GM21423 (cell line): ENCODE measurements around the gene ANKRD13B.
A peak's percentile ranks its signal among the peaks of the same experiment; 100 is the strongest.

Source experiments
- ATAC-seq: cut with Tn5 transposase; IDR thresholded peaks from one replicate; pipeline ENCODE4 v1.9.1; 2021; ENCODE audit warnings: mild to moderate bottlenecking, moderate library complexity; ENCODE audit not compliant: unreplicated experiment

ANKRD13B gene

GRCh38 chr17:29568331-29569244, 24.3 kb upstream of the ANKRD13B start, which contains the start of gene TP53I13:
Gene TP53I13, plus strand, starts transcription at chr17:29568701. Its CDS starts 58 bp downstream, at chr17:29568759.
- ATAC-seq = peak; percentile 33

GRCh38 chr17:29569245-29569950, 23.5 kb upstream of the ANKRD13B start:
- no peak for ATAC-seq

DNA sequence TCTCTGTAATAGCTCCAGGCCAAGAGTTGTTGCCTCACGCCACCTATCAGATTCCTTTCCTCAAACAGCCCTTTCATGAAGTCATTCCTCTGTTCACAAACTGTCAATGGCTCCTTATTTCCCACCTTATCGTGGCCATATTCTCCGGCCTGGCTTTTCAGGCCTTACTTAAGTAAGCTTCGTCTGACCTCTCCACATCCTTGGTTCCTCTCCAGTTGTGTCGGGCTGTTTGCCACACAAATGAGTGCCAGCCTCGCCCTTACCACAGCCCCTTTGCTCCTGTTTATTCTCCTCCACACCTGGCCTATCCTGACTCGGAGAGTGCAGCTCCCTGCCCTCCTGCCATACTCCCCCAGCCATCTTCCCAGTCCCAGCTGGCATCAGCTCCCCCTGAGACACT, 22.4 kb upstream of the ANKRD13B start:
- no peak for ATAC-seq

- no peak for ATAC-seq
Measured at GRCh38 chr17:29571486-29571882, 21.4 kb upstream of the ANKRD13B start.

DNA sequence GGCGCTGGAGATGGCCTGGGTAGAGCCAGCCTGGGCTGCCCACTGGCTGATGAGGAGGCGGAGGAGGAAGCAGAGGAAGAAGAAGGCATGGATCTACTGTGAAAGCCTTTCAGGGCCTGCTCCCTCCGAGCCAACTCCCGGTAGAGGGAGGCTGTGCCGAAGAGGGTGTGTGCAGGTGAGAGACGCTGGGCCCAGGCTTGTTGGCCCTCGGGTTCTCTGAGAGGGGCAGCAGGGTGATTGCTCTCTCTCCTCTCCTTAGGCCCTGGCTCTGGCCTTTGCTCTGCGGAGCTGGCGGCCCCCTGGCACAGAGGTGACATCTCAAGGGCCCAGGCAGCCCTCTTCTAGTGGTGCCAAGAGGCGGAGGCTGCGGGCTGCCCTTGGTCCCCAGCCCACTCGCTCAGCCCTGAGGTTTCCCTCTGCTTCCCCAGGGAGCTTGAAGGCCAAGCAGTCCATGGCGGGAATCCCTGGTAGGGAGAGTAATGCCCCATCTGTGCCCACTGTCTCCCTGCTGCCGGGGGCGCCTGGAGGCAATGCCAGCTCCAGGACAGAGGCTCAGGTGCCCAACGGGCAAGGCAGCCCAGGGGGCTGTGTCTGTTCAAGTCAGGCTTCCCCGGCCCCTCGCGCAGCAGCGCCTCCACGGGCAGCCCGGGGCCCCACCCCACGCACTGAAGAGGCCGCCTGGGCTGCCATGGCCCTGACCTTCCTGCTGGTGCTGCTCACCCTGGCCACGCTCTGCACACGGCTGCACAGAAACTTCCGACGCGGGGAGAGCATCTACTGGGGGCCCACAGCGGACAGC, 20.9 kb upstream of the ANKRD13B start:
- no peak for ATAC-seq

DNA sequence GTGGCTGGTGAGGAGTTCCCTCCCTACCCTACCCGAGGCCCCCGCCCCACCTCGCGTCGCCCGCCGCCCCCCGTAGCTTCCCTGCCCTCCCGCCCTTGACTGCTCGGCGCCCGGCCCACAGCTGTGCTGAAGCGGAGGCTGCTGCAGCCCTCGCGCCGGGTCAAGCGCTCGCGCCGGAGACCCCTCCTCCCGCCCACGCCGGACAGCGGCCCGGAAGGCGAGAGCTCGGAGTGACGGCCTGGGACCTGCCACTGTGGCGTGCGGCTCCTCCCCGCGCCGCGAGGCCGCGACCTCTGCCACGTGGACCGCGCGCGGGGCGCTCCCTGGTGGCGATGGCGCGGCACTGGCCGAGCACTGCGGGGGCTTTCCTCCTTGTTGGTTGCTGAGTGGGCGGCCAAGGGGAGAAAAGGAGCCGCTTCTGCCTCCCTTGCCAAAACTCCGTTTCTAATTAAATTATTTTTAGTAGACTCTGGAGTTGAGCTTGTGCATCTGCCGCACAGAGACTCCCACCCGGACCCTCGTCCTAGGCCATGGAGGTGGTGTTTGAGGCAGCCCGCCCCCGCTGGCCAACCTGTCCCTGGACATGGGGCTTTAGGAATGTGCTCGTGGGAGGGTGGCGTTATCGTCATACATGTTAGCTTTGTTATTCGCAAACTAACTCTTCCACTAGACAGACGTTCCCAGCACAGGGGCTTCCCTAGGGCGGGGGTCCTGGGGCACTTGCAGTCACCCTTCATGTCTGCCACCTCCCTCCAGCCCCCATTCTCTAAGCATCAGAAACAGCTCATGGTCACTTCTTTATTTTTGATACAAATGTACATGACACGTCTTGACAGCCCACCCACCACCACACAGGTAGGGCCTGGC, 20.0 kb upstream of the ANKRD13B start:
- ATAC-seq = no peak

GRCh38 chr17:29573558-29573869, 19.4 kb upstream of the ANKRD13B start:
- ATAC-seq = no peak

- no peak for ATAC-seq
Measured at GRCh38 chr17:29573871-29574731, 18.8 kb upstream of the ANKRD13B start.

DNA sequence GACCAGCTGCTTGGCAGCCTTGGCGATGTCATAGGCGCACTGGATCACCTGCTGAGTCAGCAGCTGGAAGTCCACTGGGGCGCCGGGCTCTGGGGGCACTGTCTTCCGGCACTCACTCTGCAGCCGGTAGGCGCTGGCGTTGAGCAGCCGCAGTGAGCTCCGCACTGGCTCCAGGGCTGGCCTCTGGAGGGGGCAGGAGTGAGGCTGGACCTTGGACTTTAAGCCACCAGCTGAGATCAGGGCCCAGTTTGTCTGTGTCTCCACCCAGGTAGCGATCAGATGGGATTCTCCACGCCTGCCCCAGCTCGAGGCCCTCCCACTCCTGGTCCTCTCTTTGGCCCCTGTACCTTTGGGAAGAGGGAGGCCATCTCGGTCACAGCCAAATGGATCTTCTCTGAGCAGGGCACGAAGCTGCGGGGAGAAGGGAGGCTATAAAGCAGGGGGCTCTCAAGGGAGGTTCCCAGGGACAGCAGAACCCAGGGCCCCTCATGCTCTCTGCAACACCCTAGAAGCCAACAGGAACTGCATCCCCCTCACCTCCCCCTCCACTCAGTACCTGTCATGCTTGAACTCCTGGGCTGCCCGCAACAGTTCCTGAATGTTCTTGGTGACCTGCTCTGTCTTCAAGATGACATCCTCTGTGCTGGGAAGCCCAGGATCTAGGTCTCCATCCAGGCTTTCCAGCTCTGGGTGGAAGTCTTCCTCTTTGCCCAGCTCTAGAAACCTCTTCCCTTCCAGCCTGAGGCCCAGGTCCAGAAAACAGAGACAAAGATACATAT, 18.0 kb upstream of the ANKRD13B start:
- no peak for ATAC-seq

DNA sequence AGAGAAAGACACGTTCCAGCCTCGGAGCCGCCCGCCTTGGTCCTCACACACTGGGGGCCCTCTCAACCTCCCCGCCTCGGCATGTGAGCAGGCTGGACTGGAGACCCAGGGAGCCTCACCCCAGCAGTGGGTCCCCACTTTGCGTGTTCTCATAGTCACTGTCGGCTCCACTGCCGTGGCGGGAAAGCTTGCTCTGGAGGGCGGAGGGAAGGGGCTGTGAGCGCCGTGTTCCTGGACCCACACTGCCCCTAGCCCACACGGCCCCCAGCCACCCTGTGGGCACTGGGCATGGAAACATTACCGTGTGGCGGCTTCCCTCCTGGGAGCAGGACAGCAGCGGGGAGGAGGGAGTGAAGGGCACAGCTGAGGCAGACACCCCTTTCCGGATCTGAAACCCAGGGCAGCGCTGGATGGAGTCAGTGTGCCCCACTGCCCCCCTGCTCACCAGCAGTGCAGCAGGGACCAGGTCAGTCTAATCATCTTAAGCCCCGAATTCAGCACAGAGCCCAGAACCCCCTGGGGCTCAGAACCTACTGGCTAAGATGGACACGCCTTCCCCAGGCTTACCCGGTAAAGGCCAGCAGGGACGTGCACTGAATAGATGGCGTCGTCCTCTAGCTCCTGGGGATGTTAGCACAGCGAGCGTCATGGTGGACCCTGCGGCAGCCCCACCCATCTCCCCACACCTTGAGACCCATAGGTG, 17.3 kb upstream of the ANKRD13B start:
- no peak for ATAC-seq

GRCh38 chr17:29576214-29577000, 16.5 kb upstream of the ANKRD13B start:
- no peak for ATAC-seq

DNA sequence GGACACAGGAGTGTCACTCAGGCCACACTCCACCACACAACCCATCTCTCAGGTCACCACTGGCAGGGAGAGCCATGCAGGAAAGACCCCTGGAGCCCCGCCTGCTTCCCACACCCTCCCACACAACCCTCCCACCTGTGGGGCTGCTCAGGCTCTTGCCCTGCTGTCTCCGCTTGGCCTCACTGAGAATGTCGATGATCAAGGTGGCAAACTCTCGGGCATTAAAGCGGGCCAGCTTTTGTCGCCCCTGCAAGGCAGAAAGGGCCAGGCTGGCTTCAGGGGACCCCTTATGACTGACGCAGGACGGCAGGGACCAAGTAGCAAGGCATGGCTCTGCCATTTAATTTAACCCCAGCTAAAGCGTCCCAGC, 15.9 kb upstream of the ANKRD13B start:
- no peak for ATAC-seq

- ATAC-seq = no peak
Measured at GRCh38 chr17:29577385-29578211, 15.3 kb upstream of the ANKRD13B start.

DNA sequence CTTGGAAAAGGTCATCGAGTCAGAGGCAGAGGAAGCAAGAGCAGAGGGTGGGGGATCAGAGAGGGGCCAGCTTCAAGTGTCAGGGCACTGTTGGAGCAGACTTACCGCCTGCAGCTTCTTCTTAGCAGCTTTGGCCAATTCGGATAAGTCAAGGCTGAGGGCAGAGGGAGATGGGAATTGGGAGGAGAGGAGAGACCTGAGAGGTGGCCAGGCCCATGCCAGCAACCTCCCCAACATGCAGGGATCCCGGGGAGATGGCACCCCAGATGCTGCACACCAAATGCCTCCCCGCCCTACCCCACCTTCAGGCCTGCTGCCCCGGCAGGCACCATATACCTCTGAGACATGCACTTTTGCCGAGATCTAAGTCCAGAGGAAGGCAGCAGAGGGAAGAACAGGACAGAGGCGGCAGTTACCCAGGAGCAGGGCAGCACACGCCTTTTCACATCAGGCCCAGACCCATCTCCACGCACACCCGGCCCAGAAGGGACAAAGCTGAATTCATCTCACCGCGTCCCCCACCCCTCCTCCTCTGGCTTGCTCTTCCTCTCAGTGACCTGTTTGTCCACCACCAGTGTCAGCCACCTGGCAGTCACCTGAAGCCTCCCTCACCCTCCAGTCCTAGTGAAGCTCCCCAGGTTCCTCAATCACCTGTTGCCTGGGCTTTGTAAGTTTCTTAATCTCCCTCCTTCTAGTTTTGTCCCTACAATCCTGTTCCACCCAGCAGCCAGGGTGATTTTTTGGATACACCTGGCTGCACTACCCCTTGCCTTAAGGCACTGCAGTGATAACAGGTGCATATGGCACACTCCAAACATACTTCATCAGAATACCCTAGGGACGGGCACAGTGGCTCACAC, 14.1 kb upstream of the ANKRD13B start:
- ATAC-seq = no peak
